HEK293 (cell line): ENCODE data around the gene C20orf96.

Experiments
- GLI4 ChIP-seq: fragments of 450-650 bp; formaldehyde crosslinking; IDR thresholded peaks from 2 replicates; pipeline ENCODE4 v1.5.1; 2016; ENCODE audit warnings: missing biosample characterization, missing genetic modification characterization
- SETDB1 ChIP-seq: IDR thresholded peaks from one replicate; pipeline ENCODE4 v1.6.1; 2017; ENCODE audit warnings: mild to moderate bottlenecking, low read length, moderate library complexity, mixed read lengths; ENCODE audit not compliant: insufficient read length
- TRIM28 ChIP-seq: IDR thresholded peaks from 2 replicates; pipeline ENCODE4 v1.6.1; 2011; ENCODE audit warnings: low read length, control low read depth, borderline replicate concordance
- ZNF121 ChIP-seq: fragments of 450-650 bp; formaldehyde crosslinking; IDR thresholded peaks from 2 replicates; pipeline ENCODE4 v1.5.1; 2016; ENCODE audit warnings: missing biosample characterization, missing genetic modification characterization
- ZNF23 ChIP-seq: fragments of 450-650 bp; formaldehyde crosslinking; IDR thresholded peaks from 2 replicates; pipeline ENCODE4 v1.5.1; 2016; ENCODE audit warnings: missing biosample characterization, missing genetic modification characterization, borderline replicate concordance
- ZNF404 ChIP-seq: fragments of 450-650 bp; formaldehyde crosslinking; IDR thresholded peaks from 2 replicates; pipeline ENCODE4 v1.5.1; 2017; ENCODE audit warnings: missing biosample characterization, missing genetic modification characterization
- ZNF423 ChIP-seq: fragments of 450-650 bp; formaldehyde crosslinking; IDR thresholded peaks from 2 replicates; pipeline ENCODE4 v1.5.1; 2016; ENCODE audit warnings: missing biosample characterization, missing genetic modification characterization
- ZNF792 ChIP-seq: fragments of 450-650 bp; formaldehyde crosslinking; IDR thresholded peaks from 2 replicates; pipeline ENCODE4 v1.5.1; 2016; ENCODE audit warnings: missing biosample characterization, missing genetic modification characterization
- TF ChIP-seq, protein P1 (sequence below): fragments of 450-650 bp; formaldehyde crosslinking; IDR thresholded peaks from 2 replicates; pipeline ENCODE4 v1.5.1; 2016; ENCODE audit warnings: missing biosample characterization, missing genetic modification characterization
- TF ChIP-seq, protein P2 (sequence below): fragments of 450-650 bp; formaldehyde crosslinking; IDR thresholded peaks from 2 replicates; pipeline ENCODE4 v1.5.1; 2016; ENCODE audit warnings: missing biosample characterization, missing genetic modification characterization
- TF ChIP-seq, protein P3 (sequence below): fragments of 450-650 bp; formaldehyde crosslinking; IDR thresholded peaks from 2 replicates; pipeline ENCODE4 v1.5.1; 2016; ENCODE audit warnings: missing biosample characterization, missing genetic modification characterization
- TF ChIP-seq, protein P4 (sequence below): fragments of 450-650 bp; IDR thresholded peaks from 2 replicates; pipeline ENCODE4 v1.5.1; 2018; ENCODE audit warnings: missing biosample characterization, missing genetic modification characterization
- TF ChIP-seq, protein P5 (sequence below): fragments of 450-650 bp; formaldehyde crosslinking; IDR thresholded peaks from 2 replicates; pipeline ENCODE4 v1.5.1; 2016; ENCODE audit warnings: missing biosample characterization, missing genetic modification characterization, borderline replicate concordance
- TF ChIP-seq, protein P6 (sequence below): fragments of 450-650 bp; formaldehyde crosslinking; IDR thresholded peaks from 2 replicates; pipeline ENCODE4 v1.5.1; 2016; ENCODE audit warnings: missing biosample characterization, missing genetic modification characterization

DNA sequence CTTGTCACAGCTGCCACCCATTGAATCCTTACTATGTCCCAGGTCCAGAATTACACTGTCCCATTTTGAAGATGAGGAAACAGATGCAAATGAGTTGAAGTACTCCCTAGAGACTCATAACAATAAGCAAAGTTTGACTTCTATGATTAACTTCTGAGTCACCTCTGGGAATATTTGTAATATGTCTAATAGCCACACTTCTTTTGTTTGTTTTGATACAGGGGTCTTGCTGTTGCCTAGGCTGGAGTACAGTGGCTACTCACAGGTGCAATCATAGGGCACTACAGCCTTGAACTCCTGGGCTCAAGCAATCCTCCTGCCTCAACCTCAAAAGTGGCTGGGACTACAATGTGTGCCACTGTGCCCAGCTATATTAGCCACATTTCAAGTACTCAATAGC lies 23.4 kb upstream of the C20orf96 start:
- TF ChIP-seq, protein P1, sequence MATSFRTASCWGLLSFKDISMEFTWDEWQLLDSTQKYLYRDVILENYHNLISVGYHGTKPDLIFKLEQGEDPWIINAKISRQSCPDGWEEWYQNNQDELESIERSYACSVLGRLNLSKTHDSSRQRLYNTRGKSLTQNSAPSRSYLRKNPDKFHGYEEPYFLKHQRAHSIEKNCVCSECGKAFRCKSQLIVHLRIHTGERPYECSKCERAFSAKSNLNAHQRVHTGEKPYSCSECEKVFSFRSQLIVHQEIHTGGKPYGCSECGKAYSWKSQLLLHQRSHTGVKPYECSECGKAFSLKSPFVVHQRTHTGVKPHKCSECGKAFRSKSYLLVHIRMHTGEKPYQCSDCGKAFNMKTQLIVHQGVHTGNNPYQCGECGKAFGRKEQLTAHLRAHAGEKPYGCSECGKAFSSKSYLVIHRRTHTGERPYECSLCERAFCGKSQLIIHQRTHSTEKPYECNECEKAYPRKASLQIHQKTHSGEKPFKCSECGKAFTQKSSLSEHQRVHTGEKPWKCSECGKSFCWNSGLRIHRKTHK (tag by site-specific recombination), result no peak
- TF ChIP-seq, protein P2, sequence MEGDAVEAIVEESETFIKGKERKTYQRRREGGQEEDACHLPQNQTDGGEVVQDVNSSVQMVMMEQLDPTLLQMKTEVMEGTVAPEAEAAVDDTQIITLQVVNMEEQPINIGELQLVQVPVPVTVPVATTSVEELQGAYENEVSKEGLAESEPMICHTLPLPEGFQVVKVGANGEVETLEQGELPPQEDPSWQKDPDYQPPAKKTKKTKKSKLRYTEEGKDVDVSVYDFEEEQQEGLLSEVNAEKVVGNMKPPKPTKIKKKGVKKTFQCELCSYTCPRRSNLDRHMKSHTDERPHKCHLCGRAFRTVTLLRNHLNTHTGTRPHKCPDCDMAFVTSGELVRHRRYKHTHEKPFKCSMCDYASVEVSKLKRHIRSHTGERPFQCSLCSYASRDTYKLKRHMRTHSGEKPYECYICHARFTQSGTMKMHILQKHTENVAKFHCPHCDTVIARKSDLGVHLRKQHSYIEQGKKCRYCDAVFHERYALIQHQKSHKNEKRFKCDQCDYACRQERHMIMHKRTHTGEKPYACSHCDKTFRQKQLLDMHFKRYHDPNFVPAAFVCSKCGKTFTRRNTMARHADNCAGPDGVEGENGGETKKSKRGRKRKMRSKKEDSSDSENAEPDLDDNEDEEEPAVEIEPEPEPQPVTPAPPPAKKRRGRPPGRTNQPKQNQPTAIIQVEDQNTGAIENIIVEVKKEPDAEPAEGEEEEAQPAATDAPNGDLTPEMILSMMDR (tag by site-specific recombination), result no peak
- TF ChIP-seq SETDB1, result no peak
- TF ChIP-seq ZNF792 (tag by site-specific recombination), result no peak
- TF ChIP-seq, protein P3, sequence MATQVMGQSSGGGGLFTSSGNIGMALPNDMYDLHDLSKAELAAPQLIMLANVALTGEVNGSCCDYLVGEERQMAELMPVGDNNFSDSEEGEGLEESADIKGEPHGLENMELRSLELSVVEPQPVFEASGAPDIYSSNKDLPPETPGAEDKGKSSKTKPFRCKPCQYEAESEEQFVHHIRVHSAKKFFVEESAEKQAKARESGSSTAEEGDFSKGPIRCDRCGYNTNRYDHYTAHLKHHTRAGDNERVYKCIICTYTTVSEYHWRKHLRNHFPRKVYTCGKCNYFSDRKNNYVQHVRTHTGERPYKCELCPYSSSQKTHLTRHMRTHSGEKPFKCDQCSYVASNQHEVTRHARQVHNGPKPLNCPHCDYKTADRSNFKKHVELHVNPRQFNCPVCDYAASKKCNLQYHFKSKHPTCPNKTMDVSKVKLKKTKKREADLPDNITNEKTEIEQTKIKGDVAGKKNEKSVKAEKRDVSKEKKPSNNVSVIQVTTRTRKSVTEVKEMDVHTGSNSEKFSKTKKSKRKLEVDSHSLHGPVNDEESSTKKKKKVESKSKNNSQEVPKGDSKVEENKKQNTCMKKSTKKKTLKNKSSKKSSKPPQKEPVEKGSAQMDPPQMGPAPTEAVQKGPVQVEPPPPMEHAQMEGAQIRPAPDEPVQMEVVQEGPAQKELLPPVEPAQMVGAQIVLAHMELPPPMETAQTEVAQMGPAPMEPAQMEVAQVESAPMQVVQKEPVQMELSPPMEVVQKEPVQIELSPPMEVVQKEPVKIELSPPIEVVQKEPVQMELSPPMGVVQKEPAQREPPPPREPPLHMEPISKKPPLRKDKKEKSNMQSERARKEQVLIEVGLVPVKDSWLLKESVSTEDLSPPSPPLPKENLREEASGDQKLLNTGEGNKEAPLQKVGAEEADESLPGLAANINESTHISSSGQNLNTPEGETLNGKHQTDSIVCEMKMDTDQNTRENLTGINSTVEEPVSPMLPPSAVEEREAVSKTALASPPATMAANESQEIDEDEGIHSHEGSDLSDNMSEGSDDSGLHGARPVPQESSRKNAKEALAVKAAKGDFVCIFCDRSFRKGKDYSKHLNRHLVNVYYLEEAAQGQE (tag by site-specific recombination), result no peak
- no peak for TF ChIP-seq ZNF423 (tag by site-specific recombination)
- TF ChIP-seq, protein P4, sequence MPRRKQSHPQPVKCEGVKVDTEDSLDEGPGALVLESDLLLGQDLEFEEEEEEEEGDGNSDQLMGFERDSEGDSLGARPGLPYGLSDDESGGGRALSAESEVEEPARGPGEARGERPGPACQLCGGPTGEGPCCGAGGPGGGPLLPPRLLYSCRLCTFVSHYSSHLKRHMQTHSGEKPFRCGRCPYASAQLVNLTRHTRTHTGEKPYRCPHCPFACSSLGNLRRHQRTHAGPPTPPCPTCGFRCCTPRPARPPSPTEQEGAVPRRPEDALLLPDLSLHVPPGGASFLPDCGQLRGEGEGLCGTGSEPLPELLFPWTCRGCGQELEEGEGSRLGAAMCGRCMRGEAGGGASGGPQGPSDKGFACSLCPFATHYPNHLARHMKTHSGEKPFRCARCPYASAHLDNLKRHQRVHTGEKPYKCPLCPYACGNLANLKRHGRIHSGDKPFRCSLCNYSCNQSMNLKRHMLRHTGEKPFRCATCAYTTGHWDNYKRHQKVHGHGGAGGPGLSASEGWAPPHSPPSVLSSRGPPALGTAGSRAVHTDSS (tag by site-specific recombination), result no peak
- TF ChIP-seq, protein P5, sequence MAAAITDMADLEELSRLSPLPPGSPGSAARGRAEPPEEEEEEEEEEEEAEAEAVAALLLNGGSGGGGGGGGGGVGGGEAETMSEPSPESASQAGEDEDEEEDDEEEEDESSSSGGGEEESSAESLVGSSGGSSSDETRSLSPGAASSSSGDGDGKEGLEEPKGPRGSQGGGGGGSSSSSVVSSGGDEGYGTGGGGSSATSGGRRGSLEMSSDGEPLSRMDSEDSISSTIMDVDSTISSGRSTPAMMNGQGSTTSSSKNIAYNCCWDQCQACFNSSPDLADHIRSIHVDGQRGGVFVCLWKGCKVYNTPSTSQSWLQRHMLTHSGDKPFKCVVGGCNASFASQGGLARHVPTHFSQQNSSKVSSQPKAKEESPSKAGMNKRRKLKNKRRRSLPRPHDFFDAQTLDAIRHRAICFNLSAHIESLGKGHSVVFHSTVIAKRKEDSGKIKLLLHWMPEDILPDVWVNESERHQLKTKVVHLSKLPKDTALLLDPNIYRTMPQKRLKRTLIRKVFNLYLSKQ (tag by site-specific recombination), result no peak
- TF ChIP-seq ZNF23 (tag by site-specific recombination), result no peak
- TF ChIP-seq TRIM28, result no peak
- no peak for TF ChIP-seq GLI4 (tag by site-specific recombination)
- TF ChIP-seq, protein P6, sequence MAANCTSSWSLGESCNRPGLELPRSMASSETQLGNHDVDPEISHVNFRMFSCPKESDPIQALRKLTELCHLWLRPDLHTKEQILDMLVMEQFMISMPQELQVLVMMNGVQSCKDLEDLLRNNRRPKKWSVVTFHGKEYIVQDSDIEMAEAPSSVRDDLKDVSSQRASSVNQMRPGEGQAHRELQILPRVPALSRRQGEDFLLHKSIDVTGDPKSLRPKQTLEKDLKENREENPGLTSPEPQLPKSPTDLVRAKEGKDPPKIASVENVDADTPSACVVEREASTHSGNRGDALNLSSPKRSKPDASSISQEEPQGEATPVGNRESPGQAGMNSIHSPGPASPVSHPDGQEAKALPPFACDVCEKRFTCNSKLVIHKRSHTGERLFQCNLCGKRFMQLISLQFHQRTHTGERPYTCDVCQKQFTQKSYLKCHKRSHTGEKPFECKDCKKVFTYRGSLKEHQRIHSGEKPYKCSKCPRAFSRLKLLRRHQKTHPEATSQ (tag by site-specific recombination), result no peak
- TF ChIP-seq ZNF404 (tag by site-specific recombination), result no peak
- no peak for TF ChIP-seq ZNF121 (tag by site-specific recombination)
